ENCODE measurements around the gene ROBO3.

ROBO3 gene

DNA sequence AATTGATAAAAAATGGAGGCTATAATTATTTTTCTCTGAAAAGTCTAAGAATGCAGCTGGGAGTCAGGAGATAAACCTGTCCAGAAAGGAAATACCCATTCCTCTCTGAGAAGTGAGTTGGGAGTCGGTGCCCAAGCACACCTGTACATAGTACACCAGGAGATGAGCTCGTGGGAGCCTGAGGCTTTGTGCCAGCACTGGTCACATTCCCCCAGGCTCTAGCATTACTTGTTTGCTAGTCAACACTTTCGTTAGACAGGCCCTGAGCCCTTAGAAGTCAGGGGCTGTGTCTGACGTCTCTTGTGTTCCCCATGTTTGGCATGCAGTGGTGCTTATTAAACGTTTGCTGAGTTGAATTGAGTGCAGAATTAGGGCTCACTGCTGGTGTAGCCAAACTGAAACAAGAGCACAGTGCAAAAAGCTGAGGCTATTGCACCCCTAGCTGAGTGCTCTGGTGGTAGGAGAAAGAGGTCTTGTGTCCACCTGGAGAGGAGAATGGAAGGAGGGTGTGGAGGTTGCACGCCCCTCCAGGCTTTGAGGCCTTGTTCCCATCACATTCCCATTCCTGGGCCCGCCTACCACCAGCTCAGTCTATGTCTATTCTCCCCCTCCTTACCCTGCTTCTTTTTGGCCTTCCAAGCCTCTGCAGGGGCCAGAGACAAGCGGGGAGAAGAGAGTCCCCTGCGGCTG lies 25.6 kb downstream of the ROBO3 start:
- FAIRE-seq (no peak), DNase-seq (ENCODE audit: low spot score) (no peak)

DNA sequence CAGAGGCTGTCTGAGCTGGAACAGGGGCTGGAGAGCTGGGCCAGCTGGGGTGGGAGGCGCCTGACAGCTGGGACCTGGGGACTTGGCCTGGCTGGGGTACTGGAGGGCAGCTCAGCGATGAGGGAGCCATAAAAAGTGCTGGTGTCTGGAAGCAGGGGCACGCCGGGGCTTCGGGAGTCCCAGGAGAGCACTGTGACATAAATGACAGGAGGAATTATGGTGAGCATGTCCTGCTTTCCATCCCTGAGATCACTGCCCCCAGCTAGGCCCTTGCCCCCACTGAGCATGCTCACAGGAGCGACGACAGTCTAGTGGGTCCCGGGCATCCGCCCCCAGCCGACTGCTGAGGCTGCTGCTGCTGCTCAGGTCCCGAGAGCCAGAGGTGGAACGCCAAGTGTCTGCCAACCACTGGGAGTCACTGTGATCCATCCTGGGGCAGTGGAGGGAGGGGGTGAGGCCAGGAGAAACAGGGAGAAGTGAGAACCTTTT lies 26.2 kb downstream of the ROBO3 start:
- DNase-seq (ENCODE audit: low spot score) = no peak
- no peak for FAIRE-seq

DNA sequence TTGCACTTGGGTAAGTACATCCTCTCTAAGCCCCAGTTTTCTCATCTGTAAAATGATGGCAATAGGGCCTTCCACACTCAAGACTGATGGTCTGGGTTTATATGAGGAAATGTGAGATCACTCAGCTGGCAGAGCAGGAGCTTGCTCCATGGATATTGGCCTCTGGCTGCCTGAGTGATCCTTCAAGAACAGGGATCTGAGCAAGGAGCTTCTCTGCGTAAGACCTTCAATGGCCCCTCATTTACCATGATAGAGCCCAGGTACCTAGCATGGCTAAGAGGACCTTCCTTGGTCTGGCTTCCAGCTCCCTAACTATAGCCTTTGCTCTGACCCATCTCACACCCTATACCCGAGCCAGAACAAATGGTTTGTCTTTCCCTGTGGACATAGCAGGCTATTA lies 26.9 kb downstream of the ROBO3 start:
- FAIRE-seq = no peak
- DNase-seq (ENCODE audit: low spot score) = no peak

DNA sequence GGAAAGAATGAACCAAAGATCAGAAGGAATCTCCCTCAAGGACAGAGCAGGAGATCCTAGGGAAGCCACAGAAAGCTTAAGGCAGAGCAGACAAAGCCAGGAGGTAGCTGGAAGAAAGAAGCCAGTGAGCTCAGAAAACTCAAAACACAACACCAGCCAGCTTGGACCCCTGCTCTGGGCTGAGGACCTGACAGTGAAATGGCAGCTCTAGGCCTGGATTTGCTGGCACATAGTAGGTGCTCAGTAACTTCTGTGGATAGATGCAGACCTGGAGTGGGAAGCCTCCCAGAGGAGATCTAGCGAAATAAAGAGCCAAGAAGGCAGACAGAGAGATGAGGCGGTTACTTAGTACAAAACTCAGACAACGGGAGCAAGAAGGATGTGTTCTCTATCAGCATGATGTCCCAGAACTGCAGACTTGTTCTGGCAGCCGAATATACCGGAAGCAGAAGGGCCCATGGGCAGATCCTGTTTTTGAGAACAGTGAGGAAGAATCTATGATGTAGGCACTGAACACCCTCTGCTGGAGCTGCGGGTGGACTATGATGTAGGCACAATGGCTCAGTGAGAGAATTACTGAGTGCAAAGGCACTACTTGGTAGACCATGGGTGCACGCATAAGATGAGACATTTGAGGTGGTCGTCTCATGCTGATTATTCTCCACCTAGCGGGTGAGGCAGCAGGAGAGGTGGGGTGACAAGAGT lies 27.7 kb downstream of the ROBO3 start:
- DNase-seq (ENCODE audit: low spot score) = no peak

DNA sequence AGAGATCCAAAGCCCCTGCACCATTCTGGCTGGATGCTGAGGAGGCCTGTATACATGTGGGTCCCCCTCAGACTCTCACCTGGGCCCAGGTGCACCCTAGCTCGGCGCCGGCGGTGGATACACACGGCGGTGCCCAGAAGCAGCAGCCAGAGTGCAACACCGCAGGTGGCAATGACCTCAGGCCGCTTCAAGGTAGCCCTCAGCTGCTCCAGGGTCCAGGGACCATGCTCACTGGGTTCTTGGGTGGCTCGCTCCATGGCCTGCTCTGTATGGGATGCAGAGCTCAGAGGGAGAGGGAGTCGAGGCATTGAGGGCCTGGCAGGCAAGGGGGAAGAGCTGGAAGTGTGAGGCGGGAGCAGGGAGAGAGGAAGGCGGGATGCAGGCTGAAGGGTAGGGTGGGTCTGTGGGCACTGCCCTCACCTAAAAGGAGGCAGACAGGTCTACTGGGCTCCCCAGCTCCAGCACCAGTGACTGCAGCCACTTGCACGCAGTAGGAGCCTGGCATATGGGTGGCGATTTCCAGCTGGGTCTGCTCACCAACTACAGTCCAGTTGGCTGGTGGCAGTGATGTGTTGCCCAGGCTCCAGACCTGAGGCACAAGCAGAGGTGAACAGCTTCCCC lies 28.7 kb downstream of the ROBO3 start:
- FAIRE-seq (no peak), DNase-seq (ENCODE audit: low spot score) (no peak)

More for the DNA sequence above, 27.7 kb downstream of the ROBO3 start:
- FAIRE-seq = no peak

DNA sequence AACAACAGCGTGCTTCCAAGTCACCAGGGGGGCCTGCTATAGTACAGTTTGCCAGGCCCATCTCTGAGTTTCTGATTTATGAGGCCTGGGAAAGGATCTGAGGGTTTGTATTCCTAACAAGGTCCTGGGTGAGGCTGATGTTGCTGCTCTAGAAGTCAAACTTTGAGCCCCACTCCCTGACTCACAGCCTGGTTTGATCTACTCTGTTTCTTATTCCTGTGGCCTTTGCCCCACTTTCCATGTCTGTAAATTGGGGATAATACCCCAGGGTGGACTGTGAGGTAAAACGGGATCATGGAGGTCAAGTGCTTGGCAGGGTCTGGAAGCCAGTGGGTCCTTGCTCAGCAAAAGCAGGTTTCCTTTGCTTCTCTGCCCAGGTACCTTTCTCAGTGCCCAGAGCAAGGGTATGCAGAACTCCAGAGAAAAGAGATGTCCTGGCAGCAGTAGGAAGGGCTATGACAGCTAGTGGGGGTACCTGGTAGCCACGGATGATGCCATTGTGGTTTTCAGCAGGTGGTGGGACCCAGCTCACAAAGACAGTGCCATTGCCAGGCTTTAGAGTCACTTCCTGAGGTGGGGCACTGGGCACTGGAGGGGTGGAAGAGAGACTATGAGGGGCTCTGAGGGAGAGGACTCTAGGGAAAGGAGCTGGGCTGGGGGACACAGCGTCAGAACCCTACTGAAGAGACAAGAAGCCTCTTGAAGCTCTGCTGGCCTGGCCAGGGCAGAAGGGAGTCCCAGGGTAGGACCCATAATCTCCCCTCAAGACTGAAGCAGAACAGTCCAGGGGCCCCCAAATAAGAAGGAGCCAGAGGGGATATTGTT lies 29.6 kb downstream of the ROBO3 start:
- DNase-seq (ENCODE audit: low spot score) (no peak), FAIRE-seq (no peak)

DNA sequence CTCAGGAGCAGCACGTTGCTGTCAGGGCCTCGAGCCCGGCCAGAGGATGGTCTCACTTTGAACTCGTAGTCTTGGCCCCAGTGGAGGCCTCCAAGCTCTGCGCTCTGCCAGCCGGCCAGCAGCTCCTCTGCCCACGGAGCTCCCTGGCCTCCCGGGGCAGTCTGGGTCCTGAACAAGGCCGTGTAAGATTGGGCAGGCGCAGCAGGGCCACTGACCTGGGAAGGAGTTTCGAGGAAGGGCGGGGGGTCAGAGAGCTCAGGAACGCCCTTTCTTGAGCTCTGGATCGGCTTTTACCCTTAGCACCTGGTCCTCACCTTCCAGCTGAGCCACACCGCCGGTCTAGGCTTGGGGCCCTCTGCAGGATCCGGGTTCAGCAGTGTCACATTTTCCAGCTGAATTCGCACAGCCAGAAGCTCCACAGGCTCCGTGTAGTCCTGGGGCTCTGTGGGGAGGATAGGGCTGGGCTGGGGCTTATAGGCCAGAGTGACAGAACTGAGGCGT lies 30.3 kb downstream of the ROBO3 start:
- DNase-seq (ENCODE audit: low spot score) (no peak), FAIRE-seq (no peak)

DNA sequence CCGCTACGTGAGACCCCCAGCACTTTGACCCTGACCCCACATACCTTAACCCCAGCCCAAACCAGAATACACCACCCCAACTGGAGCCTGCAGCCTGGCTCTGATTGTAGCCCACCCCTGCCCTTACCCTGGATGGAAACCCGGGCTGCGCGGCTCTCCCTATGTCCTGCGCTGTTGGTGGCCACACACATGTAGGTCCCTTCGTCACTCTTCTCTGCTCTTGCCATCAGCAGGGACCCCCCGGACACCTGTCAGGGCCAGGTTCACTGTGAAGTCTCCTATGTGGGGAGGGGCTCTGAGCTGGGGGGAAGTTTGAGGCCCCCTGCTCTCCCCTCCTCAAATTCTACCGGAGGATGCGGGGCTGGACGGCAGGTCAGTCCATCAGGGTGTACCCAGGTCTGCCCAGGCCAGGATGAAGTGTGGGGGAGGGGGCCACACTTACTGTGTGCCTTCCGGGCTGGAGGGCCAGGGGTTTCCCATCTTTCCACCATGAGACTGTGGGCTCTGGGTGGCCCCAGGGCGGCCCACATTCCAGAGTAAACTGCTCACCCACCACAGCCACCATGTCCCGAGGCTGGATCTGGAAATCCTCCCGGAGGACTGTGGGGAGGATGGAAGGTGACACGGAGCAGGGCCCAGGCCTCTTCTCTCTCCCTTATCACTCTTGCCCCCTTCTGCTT lies 31.0 kb downstream of the ROBO3 start:
- DNase-seq (ENCODE audit: low spot score) = no peak
- no peak for FAIRE-seq

DNA sequence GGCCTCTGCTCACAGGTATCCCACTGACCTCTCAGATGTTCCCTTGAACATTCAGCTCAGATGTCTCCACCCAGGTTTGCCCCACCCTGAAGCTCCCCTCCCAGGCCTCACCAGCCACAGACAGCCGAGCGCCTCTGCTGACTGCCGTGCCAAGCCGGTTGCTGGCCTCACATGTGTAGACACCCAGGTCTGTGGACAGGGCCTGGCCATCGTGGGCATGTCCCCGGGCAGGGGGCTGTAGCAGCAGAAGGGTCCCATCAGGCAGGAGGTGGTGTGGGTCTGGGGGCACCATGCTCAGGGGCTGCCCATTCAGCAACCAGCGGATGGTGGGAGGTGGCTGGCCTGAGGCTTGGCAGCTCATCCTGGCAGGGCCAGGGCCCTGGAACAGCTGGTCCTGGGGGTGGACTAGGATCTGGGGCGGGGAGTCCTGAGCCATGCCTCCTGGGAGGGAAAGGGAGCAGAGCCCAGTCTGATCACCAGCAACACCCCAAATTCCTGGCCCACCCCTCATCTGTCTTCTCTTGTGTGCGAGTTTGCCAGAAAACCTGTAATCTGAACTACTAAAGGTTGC lies 31.7 kb downstream of the ROBO3 start:
- FAIRE-seq = no peak

DNA sequence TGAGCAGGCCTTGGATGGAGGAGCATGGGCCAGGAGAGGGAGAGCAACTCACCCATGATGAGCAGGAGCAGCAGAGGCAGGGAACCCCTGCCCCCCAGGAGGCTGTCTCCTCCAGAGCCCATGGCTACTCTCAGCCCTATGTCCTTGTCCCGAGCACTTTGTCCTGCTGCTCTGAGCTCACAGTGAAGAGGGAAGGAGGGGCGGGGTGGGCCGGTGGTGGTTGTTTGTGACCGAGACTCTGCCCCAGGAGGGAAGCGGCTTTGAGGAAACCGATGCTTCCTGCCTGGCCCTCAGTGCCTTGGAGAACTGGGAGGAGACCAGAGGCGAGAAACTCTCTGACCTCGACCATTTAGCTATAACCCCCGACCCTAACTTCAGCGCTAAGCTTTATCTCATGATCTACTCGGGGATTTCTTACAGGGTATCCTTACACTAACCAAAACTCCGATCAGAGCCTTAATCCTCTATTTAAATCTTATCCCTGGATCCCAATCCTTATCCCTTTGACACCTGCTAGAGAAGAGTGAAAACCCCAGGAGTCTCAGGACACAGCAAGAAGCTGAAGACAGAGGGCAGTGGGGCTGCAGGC lies 32.5 kb downstream of the ROBO3 start, which contains the start of gene ROBO4:
Gene ROBO4 (minus strand): TSS at position 192 of the 589 bp plus-strand sequence. CDS start 70 bp downstream, at position 122.
- no peak for FAIRE-seq
- no peak for DNase-seq (ENCODE audit: low spot score)

More for the DNA sequence above, 31.7 kb downstream of the ROBO3 start:
- no peak for DNase-seq (ENCODE audit: low spot score)

DNA sequence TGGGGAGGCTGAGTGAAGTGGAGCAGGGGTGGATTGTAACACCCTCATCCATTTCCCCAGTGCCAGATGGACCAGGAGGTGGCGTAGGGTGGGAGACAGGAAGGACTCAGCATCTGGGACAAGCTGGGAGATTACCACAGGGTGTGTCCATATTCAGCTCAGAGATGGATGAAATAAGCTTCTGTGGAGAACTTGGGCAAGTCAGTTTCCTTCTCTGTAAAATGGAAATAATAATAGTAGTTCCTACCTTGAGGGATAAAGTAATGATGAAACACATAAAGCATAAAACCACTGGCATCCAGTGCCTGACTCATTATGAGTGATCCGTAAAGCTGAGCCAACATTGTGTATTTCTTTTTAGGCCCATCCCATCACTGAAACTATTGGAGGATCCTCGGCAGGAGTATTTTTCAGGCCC lies 33.0 kb downstream of the ROBO3 start:
- no peak for FAIRE-seq
- peak; percentile 40 for DNase-seq (ENCODE audit: low spot score)

DNA sequence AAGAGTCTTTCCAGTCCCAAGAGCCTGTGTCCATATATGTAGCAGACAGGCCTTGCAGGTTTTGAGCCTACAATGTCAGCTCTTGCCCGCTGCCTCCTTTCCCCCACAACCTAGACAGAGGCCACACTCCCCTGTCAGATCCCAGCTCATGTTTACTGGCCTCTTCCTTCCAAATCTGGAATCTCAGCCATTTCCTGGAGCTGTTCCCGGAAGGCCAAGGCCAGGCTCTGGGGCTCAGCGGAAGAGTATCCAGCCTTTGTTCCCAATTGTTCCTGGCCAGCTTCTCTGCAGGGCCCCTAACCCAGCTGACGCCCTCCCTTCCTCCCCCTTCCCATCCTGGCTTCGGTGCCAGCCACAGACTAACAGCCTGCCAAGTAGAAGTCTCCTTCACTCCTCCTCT lies 33.5 kb downstream of the ROBO3 start:
- DNase-seq (ENCODE audit: low spot score) = peak; percentile 27
- no peak for FAIRE-seq

DNA sequence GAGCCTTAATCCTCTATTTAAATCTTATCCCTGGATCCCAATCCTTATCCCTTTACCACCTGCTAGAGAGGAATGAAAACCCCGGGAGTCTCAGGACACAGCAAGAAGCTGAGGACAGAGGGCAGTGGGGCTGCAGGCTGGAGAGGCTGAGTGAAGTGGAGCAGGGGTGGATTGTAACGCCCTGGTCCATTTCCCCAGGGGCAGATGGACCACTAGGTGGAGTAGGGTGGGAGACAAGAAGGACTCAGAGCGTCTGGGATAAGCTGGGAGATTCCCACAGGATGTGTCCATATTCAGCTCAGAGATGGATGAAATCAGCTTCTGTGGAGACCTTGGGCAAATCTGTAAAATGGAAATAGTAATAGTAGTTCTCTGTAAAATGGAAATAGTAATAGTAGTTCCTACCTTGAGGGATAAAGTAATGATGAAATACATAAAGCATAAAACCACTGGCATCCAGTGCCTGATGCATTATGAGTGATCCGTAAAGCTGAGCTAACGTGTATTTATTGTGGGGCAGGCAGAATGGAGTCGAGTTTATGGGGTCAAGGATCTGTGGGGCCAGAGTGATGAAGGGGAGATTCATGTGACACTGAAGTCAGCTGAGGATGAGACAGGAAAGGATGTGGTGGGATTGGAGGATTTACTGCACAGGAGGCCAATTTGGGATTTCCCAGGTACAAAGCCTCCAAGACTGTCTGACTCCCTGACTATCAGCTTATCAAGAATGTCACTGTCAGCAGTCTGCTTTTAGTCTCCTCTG lies 34.3 kb downstream of the ROBO3 start:
- DNase-seq (ENCODE audit: low spot score) (no peak), FAIRE-seq (no peak)

DNA sequence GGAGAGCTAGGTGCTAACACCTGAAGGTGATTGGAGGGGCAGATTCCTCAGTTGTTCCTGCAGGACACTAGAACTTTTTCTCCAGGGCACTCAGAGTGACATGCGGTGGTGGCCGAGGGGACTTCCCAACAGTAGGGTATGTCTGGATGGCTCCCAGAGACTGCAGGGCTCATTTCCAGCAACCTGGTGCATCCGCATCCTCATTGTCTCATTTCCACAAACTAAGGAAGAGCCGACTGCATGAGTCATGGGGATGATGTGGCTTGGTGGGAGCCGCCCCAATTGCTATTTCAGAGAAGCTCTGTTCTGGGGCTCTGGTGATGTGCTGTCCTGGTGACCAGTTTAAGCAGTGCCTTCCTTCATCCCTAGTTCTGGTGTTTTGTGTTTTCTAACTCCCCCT lies 35.2 kb downstream of the ROBO3 start:
- DNase-seq (ENCODE audit: low spot score) (peak; percentile 78), FAIRE-seq (no peak)

DNA sequence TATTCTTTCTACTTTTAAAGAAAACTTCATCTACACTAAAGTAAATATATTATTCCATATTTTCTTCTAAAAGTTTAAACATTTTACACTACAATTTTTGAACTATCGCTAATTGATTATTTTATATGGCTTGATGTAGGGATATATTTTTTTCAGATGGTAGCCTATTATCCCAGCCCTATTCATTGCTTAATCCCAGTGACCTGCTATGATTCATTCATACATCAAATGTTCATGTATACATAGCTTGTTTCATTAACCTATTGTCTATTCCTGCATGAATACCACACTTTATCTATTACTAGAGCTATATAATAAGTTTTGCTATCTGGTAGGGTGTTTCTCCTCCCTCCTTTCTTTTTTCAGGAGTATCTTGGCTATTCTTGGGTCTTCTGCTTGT lies 37.4 kb downstream of the ROBO3 start:
- FAIRE-seq (no peak), DNase-seq (ENCODE audit: low spot score) (no peak)

DNA sequence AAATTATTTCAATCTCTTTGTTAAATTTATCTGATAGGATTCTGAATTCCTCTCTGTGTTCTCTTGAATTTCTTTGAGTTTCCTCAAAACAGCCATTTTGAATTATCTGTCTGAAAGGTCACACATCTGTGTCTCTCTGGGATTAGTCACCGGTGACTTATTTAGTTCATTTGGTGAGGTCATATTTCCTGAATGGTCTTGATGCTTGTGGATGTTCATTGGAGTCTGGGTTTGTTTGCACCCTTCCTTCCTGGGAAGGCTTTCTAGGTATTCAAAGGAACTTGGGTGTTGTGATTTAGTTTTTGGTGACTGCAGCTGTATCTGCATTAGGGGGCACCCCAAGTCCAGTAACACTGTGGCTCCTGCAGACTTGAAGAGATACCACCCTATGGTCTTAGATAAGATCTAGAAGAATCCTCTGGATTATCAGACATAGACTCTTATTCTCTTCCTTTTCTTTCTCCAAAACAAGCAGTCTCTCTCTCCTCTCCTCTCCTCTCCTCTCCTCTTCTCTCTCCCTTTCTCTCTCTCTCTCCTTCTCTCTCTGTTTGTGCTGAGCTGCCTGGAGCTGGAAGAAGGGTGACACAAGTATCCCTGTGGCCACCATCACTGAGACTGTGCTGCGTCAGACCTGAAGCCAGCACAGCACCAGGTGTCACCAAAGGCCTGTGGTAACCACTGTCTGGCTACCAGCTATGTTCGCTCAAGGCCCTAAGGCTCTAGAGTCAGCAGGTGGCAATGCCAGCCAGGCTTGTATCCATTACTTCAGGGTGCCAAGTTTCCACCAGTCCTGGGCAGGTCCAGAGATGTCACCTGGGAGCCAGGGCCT lies 50.5 kb downstream of the ROBO3 start:
- FAIRE-seq = no peak
- DNase-seq (ENCODE audit: low spot score) = no peak

DNA sequence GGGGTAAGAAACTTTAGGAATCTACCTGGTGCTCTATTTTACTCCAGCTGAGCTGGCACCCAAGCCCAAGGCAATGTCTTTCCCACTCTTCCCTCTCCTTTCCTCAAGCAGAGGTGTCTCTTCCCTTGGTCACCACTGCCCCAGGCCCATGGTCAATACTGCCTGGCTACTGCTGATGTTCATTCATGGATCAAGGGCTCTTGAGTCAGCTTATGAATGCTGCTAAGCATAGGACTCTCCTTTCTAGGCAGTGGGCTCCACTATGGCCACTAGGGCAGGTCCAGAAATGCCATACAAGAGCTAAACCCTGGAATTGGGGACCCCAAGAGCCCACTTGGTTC lies 51.1 kb downstream of the ROBO3 start:
- FAIRE-seq = no peak

DNA sequence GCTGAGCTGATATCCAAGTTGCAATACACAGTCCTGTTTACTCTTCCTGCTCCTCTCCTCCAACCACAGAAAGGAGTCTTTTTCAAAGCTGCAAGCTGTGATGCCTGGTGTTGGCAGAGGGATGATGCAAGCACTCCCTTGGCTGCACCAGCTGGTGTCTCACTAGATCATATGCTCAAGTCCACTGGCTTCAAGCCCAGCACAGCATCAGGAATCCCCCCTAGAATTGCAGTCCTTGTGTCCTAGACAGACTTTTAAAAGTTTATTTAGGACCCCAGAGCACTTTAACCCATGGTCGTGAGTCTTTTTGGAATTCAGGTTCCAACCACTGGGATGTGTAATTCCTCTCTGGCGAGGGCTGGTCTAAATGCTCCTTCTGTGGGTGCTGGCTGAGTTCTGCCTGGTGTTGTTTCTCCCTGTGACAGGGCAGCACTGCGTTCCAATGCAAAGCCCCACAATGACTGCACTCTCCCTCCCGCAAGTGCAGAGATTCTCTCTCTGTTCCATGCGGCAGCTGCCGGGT lies 51.9 kb downstream of the ROBO3 start:
- FAIRE-seq (no peak), DNase-seq (ENCODE audit: low spot score) (no peak)

More for the DNA sequence above, 51.1 kb downstream of the ROBO3 start:
- no peak for DNase-seq (ENCODE audit: low spot score)
